ENCODE measurements around the gene SVEP1.

Gene SVEP1

GRCh38 chr9:110391826-110392485 lies 187.6 kb downstream of the SVEP1 start:
- Histone ChIP-seq H3K9ac (no peak overlapping the region), H3K27ac (no peak overlapping the region), H3K4me3 (ENCODE audit: low read depth, low read length) (no peak overlapping the region), H3K36me3 (ENCODE audit: control insufficient read depth, insufficient read depth, low read length) (no peaks in the 10 kb centered on the region), H3K4me1 (no peaks in the 10 kb centered on the region), H3K27me3 (ENCODE audit: control insufficient read depth, insufficient read depth, low read length) (no peaks in the 10 kb centered on the region), H3K79me2 (no peaks in the 10 kb centered on the region), H3K9me3 (ENCODE audit: control insufficient read depth, low read length) (no peaks in the 10 kb centered on the region), H2AFZ (no peak overlapping the region), H3K4me2 (ENCODE audit: low read length) (no peak overlapping the region)
- TF ChIP-seq CTCF (IDR thresholded peaks at IDR 0.05) = no peak

- no peak overlapping the region for H3K4me3 ChIP-seq (ENCODE audit: low read depth, low read length)
- no peak for TF ChIP-seq CTCF (IDR thresholded peaks at IDR 0.05)
Measured at GRCh38 chr9:110389148-110389750, 190.3 kb downstream of the SVEP1 start.

GRCh38 chr9:110383491-110383890 lies 196.1 kb downstream of the SVEP1 start:
- no peaks in the 10 kb centered on the region for H3K27me3 ChIP-seq (ENCODE audit: control insufficient read depth, insufficient read depth, low read length)
- H3K4me1 ChIP-seq = no peaks in the 10 kb centered on the region
- TF ChIP-seq CTCF (IDR thresholded peaks at IDR 0.05) = no peak
- no peak overlapping the region for H3K9ac ChIP-seq
- no peaks in the 10 kb centered on the region for H3K9me3 ChIP-seq (ENCODE audit: control insufficient read depth, low read length)
- H3K4me3 ChIP-seq (ENCODE audit: low read depth, low read length) = no peak overlapping the region
- no peaks in the 10 kb centered on the region for H3K79me2 ChIP-seq
- no peak overlapping the region for H3K27ac ChIP-seq
- no peak overlapping the region for H3K4me2 ChIP-seq (ENCODE audit: low read length)
- H3K36me3 ChIP-seq (ENCODE audit: control insufficient read depth, insufficient read depth, low read length) = no peaks in the 10 kb centered on the region
- no peak overlapping the region for H2AFZ ChIP-seq

More at GRCh38 chr9:110389148-110389750, 190.3 kb downstream of the SVEP1 start:
- no peaks in the 10 kb centered on the region for H3K27me3 ChIP-seq (ENCODE audit: control insufficient read depth, insufficient read depth, low read length)
- H2AFZ ChIP-seq = no peak overlapping the region
- no peaks in the 10 kb centered on the region for H3K36me3 ChIP-seq (ENCODE audit: control insufficient read depth, insufficient read depth, low read length)
- no peak overlapping the region for H3K27ac ChIP-seq
- no peaks in the 10 kb centered on the region for H3K4me1 ChIP-seq
- no peak overlapping the region for H3K9ac ChIP-seq
- H3K79me2 ChIP-seq = no peaks in the 10 kb centered on the region
- no peak overlapping the region for H3K4me2 ChIP-seq (ENCODE audit: low read length)
- H3K9me3 ChIP-seq (ENCODE audit: control insufficient read depth, low read length) = no peaks in the 10 kb centered on the region

GRCh38 chr9:110382731-110383130 lies 196.8 kb downstream of the SVEP1 start:
- no peaks in the 10 kb centered on the region for H3K27me3 ChIP-seq (ENCODE audit: control insufficient read depth, insufficient read depth, low read length)
- H3K36me3 ChIP-seq (ENCODE audit: control insufficient read depth, insufficient read depth, low read length) = no peaks in the 10 kb centered on the region
- no peak overlapping the region for H3K4me3 ChIP-seq (ENCODE audit: low read depth, low read length)
- no peak overlapping the region for H3K27ac ChIP-seq
- H3K4me1 ChIP-seq = no peaks in the 10 kb centered on the region
- H3K79me2 ChIP-seq = no peaks in the 10 kb centered on the region
- no peak overlapping the region for H3K9ac ChIP-seq
- TF ChIP-seq CTCF (IDR thresholded peaks at IDR 0.05) = no peak
- H3K4me2 ChIP-seq (ENCODE audit: low read length) = no peak overlapping the region
- no peak overlapping the region for H2AFZ ChIP-seq
- H3K9me3 ChIP-seq (ENCODE audit: control insufficient read depth, low read length) = no peaks in the 10 kb centered on the region
